ENCODE measurements around the gene DNMT3B.

DNA sequence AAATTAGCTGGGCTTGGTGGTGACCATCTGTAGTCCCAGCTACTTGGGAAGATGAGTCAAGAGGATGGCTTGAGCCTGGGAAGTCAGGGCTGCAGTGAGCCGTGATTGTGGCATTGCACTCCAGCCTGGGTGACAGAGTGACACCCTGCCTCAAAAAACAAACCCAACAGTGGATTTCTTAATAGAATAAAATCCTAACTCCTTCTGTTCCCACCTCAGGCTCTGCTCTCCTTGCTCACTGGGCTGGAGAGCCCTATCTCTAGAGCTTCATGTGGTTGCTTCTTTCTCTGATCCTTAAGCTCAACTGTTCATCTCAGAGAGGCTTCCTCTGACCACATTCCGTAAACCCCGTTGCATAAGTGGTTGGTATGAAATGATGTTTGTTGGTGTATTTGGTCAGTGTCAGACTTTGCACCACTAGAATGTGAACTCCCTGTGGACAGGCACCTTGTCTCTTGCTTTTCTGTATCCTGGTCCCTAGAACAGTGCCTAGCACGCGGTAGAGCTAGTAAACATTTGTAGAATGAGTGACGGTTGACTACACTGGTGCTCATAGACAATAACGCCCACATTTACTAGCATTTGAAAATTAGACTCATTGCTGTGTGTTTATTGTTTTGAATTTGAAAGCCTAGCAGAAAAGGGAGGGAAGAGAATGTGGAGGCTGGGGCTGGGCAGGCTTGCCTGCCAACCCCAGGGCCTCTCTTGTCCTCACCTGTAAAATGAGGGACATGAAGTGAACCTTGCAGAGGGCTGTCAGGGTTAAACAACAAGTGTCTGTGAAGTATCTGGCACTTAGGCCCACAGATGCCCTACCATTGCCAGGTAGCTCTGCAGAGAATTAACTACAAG, 61.8 kb downstream of the DNMT3B start:
- TF ChIP-seq SRSF1 (IDR thresholded peaks at IDR 0.05; ENCODE audit: low read depth, low read length) (no peak), PTRF (tag; IDR thresholded peaks at IDR 0.05) (no peak), SP1 (CRISPR knock-in tag; IDR thresholded peaks at IDR 0.05) (no peak), ZNF668 (CRISPR knock-in tag; IDR thresholded peaks at IDR 0.05) (no peak), ZNF3 (CRISPR knock-in tag; IDR thresholded peaks at IDR 0.05) (no peak), CHD4 (IDR thresholded peaks at IDR 0.05; ENCODE audit: insufficient read depth, insufficient replicate concordance, low read depth, low read length, poor library complexity, severe bottlenecking) (no peak), JUN (IDR thresholded peaks at IDR 0.05; ENCODE audit: borderline replicate concordance, low read depth, low read length) (no peak), JUN (CRISPR knock-in tag; IDR thresholded peaks at IDR 0.05; ENCODE audit: borderline replicate concordance) (no peak), SIN3A (IDR thresholded peaks at IDR 0.05; ENCODE audit: borderline replicate concordance in 2 of 2, control insufficient read depth in 1 of 2, low read depth in 2 of 2, low read length in 2 of 2) (no peak), GTF2F1 (IDR thresholded peaks at IDR 0.05; ENCODE audit: low read depth, low read length) (no peak), HDAC2 (IDR thresholded peaks at IDR 0.05) (no peak)
- TF ChIP-seq, protein P1, sequence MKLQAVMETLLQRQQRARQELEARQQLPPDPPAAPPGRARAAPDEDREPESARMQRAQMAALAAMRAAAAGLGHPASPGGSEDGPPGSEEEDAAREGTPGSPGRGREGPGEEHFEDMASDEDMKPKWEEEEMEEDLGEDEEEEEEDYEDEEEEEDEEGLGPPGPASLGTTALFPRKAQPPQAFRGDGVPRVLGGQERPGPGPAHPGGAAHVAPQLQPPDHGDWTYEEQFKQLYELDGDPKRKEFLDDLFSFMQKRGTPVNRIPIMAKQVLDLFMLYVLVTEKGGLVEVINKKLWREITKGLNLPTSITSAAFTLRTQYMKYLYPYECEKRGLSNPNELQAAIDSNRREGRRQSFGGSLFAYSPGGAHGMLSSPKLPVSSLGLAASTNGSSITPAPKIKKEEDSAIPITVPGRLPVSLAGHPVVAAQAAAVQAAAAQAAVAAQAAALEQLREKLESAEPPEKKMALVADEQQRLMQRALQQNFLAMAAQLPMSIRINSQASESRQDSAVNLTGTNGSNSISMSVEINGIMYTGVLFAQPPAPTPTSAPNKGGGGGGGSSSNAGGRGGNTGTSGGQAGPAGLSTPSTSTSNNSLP (IDR thresholded peaks at IDR 0.05; ENCODE audit: borderline replicate concordance, low read depth, low read length): no peak
- TF ChIP-seq, protein P2, sequence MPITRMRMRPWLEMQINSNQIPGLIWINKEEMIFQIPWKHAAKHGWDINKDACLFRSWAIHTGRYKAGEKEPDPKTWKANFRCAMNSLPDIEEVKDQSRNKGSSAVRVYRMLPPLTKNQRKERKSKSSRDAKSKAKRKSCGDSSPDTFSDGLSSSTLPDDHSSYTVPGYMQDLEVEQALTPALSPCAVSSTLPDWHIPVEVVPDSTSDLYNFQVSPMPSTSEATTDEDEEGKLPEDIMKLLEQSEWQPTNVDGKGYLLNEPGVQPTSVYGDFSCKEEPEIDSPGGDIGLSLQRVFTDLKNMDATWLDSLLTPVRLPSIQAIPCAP (CRISPR knock-in tag; IDR thresholded peaks at IDR 0.05; ENCODE audit: borderline replicate concordance): no peak
- TF ChIP-seq, protein P3, sequence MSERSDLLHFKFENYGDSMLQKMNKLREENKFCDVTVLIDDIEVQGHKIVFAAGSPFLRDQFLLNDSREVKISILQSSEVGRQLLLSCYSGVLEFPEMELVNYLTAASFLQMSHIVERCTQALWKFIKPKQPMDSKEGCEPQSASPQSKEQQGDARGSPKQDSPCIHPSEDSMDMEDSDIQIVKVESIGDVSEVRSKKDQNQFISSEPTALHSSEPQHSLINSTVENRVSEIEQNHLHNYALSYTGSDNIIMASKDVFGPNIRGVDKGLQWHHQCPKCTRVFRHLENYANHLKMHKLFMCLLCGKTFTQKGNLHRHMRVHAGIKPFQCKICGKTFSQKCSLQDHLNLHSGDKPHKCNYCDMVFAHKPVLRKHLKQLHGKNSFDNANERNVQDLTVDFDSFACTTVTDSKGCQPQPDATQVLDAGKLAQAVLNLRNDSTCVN (CRISPR knock-in tag; IDR thresholded peaks at IDR 0.05): no peak
- TF ChIP-seq, protein P4, sequence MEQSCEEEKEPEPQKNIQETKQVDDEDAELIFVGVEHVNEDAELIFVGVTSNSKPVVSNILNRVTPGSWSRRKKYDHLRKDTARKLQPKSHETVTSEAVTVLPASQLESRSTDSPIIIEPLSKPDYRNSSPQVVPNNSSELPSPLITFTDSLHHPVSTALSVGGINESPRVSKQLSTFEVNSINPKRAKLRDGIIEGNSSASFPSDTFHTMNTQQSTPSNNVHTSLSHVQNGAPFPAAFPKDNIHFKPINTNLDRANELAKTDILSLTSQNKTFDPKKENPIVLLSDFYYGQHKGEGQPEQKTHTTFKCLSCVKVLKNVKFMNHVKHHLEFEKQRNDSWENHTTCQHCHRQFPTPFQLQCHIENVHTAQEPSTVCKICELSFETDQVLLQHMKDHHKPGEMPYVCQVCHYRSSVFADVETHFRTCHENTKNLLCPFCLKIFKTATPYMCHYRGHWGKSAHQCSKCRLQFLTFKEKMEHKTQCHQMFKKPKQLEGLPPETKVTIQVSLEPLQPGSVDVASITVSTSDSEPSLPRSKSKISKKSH (CRISPR knock-in tag; IDR thresholded peaks at IDR 0.05): no peak

All from K562 (cell line).